RWPE1 (cell line): ENCODE data around the gene GDPD5.

Experiments
- CTCF ChIA-PET: fragments of 350-600 bp; sonication (Branson Sonifier 250); formaldehyde crosslinking; extraction: SDS; loops from one replicate; lab custom pipeline; 2021; lab: Yijun Ruan, JAX
- POLR2A ChIA-PET: fragments of 400-600 bp; formaldehyde crosslinking; extraction: SDS; loops from one replicate; lab custom pipeline; 2020; ENCODE audit warnings: antibody characterized with exemption; ENCODE audit not compliant: low non-redundant PET; lab: Yijun Ruan, JAX
- DNase-seq: peaks from one replicate; pipeline ENCODE4 v3.0.0; 2012; ENCODE audit warnings: low spot score
- H3K27ac ChIP-seq: fragments of 450-650 bp; 2 replicates; pipeline ENCODE4 v1.5.1; 2017
- CTCF ChIP-seq: fragments of 450-650 bp; conservative IDR thresholded peaks from 2 replicates; pipeline ENCODE4 v1.5.1; 2017; ENCODE audit warnings: low read depth, mild to moderate bottlenecking

GDPD5 gene

GRCh38 chr11:75408957-75409219 is 116.9 kb downstream of the GDPD5 start:
- ChIA-PET CTCF (interaction anchor here (0.6 kb wide), 1 partner anchor 106 kb away, joined by 4 read pairs; no protein-coding TSS in a partner anchor), POLR2A (interaction anchor here (0.6 kb wide), 1 partner anchor 65 kb away, joined by 3 read pairs; no protein-coding TSS in a partner anchor)
- no peak for DNase-seq
- H3K27ac ChIP-seq: peak overlapping the region; percentile 37; the same call in 1 of the 2 replicates
- no peak for TF ChIP-seq CTCF

- POLR2A ChIA-PET: no interaction called here
- DNase-seq: no peak
- no peak overlapping the region for H3K27ac ChIP-seq
- no peak for TF ChIP-seq CTCF
- CTCF ChIA-PET: no interaction called here
These were observed 119.4 kb downstream of the GDPD5 start for GRCh38 chr11:75406338-75406777.

- no peak for TF ChIP-seq CTCF
- no peak for DNase-seq
- H3K27ac ChIP-seq: peak overlapping the region; percentile 51
- ChIA-PET POLR2A (no interaction called here), CTCF (no interaction called here)
These were observed 121.6 kb downstream of the GDPD5 start for GRCh38 chr11:75403983-75404658.

- no peak overlapping the region for H3K27ac ChIP-seq
- DNase-seq: no peak
- ChIA-PET CTCF (no interaction called here), POLR2A (no interaction called here)
- no peak for TF ChIP-seq CTCF
These were observed 122.7 kb downstream of the GDPD5 start for GRCh38 chr11:75403037-75403436.

GRCh38 chr11:75402002-75402773 is 123.6 kb downstream of the GDPD5 start:
- CTCF ChIA-PET: no interaction called here
- POLR2A ChIA-PET: no interaction called here
- TF ChIP-seq CTCF: no peak
- DNase-seq: no peak
- peak overlapping the region; percentile 46 for H3K27ac ChIP-seq

GRCh38 chr11:75400146-75400865 is 125.4 kb downstream of the GDPD5 start:
- POLR2A ChIA-PET: no interaction called here
- DNase-seq: no peak
- H3K27ac ChIP-seq: peak overlapping the region; percentile 93
- CTCF ChIA-PET: interaction anchor here (0.6 kb wide), 1 partner anchor 14 kb away, joined by 3 read pairs; no protein-coding TSS in a partner anchor
- no peak for TF ChIP-seq CTCF
